HEK293 (cell line): Measurements from ENCODE around the gene VPS11.
"Not testable (repeated sequence)": the region's sequence is repeated elsewhere in the genome, so short reads cannot be mapped to it uniquely, and the experiment has no call there.

Experiments used
- CTCF ChIA-PET: fragments of 350-600 bp; formaldehyde crosslinking; extraction: SDS; loops from one replicate; lab custom pipeline; 2021; ENCODE audit warnings: antibody characterized with exemption; lab: Yijun Ruan, JAX
- POLR2A ChIA-PET: fragments of 300-600 bp; formaldehyde crosslinking; extraction: SDS; loops from one replicate; lab custom pipeline; 2020; ENCODE audit warnings: antibody characterized with exemption, inconsistent platforms; lab: Yijun Ruan, JAX
- H3K27ac ChIP-seq: fragments of 200-500 bp; sonication (Bioruptor generic); 2 replicates; pipeline ENCODE4 v1.5.1; 2014; ENCODE audit warnings: low read depth, low read length, control low read depth, inconsistent platforms; ENCODE audit errors: extremely low read depth
- H3K36me3 ChIP-seq, 2 experiments: fragments of 200-500 bp in 1 of 2; sonication (Bioruptor generic) in 1 of 2; 1 replicate in 1 of 2; 2 replicates in 1 of 2; pipeline ENCODE4 v1.5.1; 2014 to 2017; ENCODE audit warnings: inconsistent platforms in 2 of 2, low read length in 2 of 2; ENCODE audit not compliant: control insufficient read depth in 2 of 2, insufficient read depth in 1 of 2
- H3K4me1 ChIP-seq: fragments of 200-500 bp; sonication (Bioruptor generic); 2 replicates; pipeline ENCODE4 v1.5.1; 2014; ENCODE audit warnings: mild to moderate bottlenecking, low read length, inconsistent platforms; ENCODE audit not compliant: control insufficient read depth, insufficient read depth
- H3K4me3 ChIP-seq: 2 replicates; pipeline ENCODE4 v1.5.1; 2011; ENCODE audit warnings: low read depth, mild to moderate bottlenecking, control low read depth, low read length, moderate library complexity
- H3K9me3 ChIP-seq: fragments of 200-500 bp; sonication (Bioruptor generic); 2 replicates; pipeline ENCODE4 v1.5.1; 2014; ENCODE audit warnings: low read depth, low read length, inconsistent platforms; ENCODE audit not compliant: control insufficient read depth, insufficient read depth
- GLI2 ChIP-seq: fragments of 450-650 bp; formaldehyde crosslinking; IDR thresholded peaks from 2 replicates; pipeline ENCODE4; 2017; ENCODE audit warnings: missing biosample characterization, missing genetic modification characterization, low read depth, borderline replicate concordance
- GLIS2 ChIP-seq: fragments of 450-650 bp; formaldehyde crosslinking; IDR thresholded peaks from 2 replicates; pipeline ENCODE4 v1.5.1; 2016; ENCODE audit warnings: missing biosample characterization, missing genetic modification characterization
- KLF17 ChIP-seq: fragments of 450-650 bp; formaldehyde crosslinking; IDR thresholded peaks from 2 replicates; pipeline ENCODE4 v1.5.1; 2016; ENCODE audit warnings: missing biosample characterization, missing genetic modification characterization
- OVOL3 ChIP-seq: fragments of 450-650 bp; formaldehyde crosslinking; IDR thresholded peaks from 2 replicates; pipeline ENCODE4 v1.5.1; 2016; ENCODE audit warnings: missing biosample characterization, missing genetic modification characterization
- ZNF121 ChIP-seq: fragments of 450-650 bp; formaldehyde crosslinking; IDR thresholded peaks from 2 replicates; pipeline ENCODE4 v1.5.1; 2016; ENCODE audit warnings: missing biosample characterization, missing genetic modification characterization
- ZNF221 ChIP-seq: fragments of 450-650 bp; formaldehyde crosslinking; IDR thresholded peaks from 2 replicates; pipeline ENCODE4 v1.5.1; 2017; ENCODE audit warnings: missing biosample characterization, missing genetic modification characterization, borderline replicate concordance
- ZNF292 ChIP-seq: fragments of 450-650 bp; formaldehyde crosslinking; IDR thresholded peaks from 2 replicates; pipeline ENCODE4 v1.5.1; 2016; ENCODE audit warnings: low read depth, missing biosample characterization, missing genetic modification characterization, borderline replicate concordance
- ZNF302 ChIP-seq: fragments of 450-650 bp; formaldehyde crosslinking; IDR thresholded peaks from 2 replicates; pipeline ENCODE4 v1.5.1; 2016; ENCODE audit warnings: missing biosample characterization, missing genetic modification characterization, low read depth
- ZNF311 ChIP-seq: fragments of 450-650 bp; formaldehyde crosslinking; IDR thresholded peaks from 2 replicates; pipeline ENCODE4 v1.5.1; 2017; ENCODE audit warnings: missing biosample characterization, missing genetic modification characterization, borderline replicate concordance
- ZNF335 ChIP-seq: fragments of 450-650 bp; formaldehyde crosslinking; conservative IDR thresholded peaks from 2 replicates; pipeline ENCODE4 v1.5.1; 2016; ENCODE audit warnings: missing biosample characterization, missing genetic modification characterization
- ZNF354C ChIP-seq: fragments of 450-650 bp; formaldehyde crosslinking; IDR thresholded peaks from 2 replicates; pipeline ENCODE4 v1.5.1; 2016; ENCODE audit warnings: missing biosample characterization, missing genetic modification characterization, low read depth, borderline replicate concordance
- ZNF558 ChIP-seq: fragments of 450-650 bp; formaldehyde crosslinking; IDR thresholded peaks from 2 replicates; pipeline ENCODE4 v1.5.1; 2016; ENCODE audit warnings: missing biosample characterization, missing genetic modification characterization
- ZNF580 ChIP-seq: fragments of 450-650 bp; formaldehyde crosslinking; IDR thresholded peaks from 2 replicates; pipeline ENCODE4 v1.5.1; 2016; ENCODE audit warnings: missing biosample characterization, missing genetic modification characterization
- ZNF623 ChIP-seq: fragments of 450-650 bp; formaldehyde crosslinking; IDR thresholded peaks from 2 replicates; pipeline ENCODE4 v1.5.1; 2016; ENCODE audit warnings: missing biosample characterization, missing genetic modification characterization
- ZNF701 ChIP-seq: fragments of 450-650 bp; formaldehyde crosslinking; IDR thresholded peaks from 2 replicates; pipeline ENCODE4 v1.5.1; 2016; ENCODE audit warnings: missing biosample characterization, missing genetic modification characterization
- ZNF704 ChIP-seq: fragments of 450-650 bp; formaldehyde crosslinking; IDR thresholded peaks from 2 replicates; pipeline ENCODE4 v1.5.1; 2016; ENCODE audit warnings: missing biosample characterization, missing genetic modification characterization
- ZNF76 ChIP-seq: fragments of 450-650 bp; formaldehyde crosslinking; IDR thresholded peaks from 2 replicates; pipeline ENCODE4; 2016; ENCODE audit warnings: low read depth, missing biosample characterization, missing genetic modification characterization, borderline replicate concordance
- ZNF777 ChIP-seq: fragments of 450-650 bp; formaldehyde crosslinking; IDR thresholded peaks from 2 replicates; pipeline ENCODE4 v1.5.1; 2017; ENCODE audit warnings: missing biosample characterization, missing genetic modification characterization, borderline replicate concordance
- ZNF785 ChIP-seq: fragments of 450-650 bp; formaldehyde crosslinking; IDR thresholded peaks from 2 replicates; pipeline ENCODE4 v1.5.1; 2016; ENCODE audit warnings: missing biosample characterization, missing genetic modification characterization
- ZXDB ChIP-seq: fragments of 450-650 bp; formaldehyde crosslinking; IDR thresholded peaks from 2 replicates; pipeline ENCODE4 v1.5.1; 2016; ENCODE audit warnings: missing biosample characterization, missing genetic modification characterization
- TF ChIP-seq, protein P1 (sequence below): fragments of 450-650 bp; formaldehyde crosslinking; IDR thresholded peaks from 2 replicates; pipeline ENCODE4 v1.5.1; 2016; ENCODE audit warnings: missing biosample characterization, missing genetic modification characterization
- TF ChIP-seq, protein P2 (sequence below): fragments of 450-650 bp; formaldehyde crosslinking; IDR thresholded peaks from 2 replicates; pipeline ENCODE4 v1.5.1; 2017; ENCODE audit warnings: missing biosample characterization, missing genetic modification characterization
- TF ChIP-seq, protein P3 (sequence below): fragments of 450-650 bp; formaldehyde crosslinking; IDR thresholded peaks from 2 replicates; pipeline ENCODE4 v1.5.1; 2016; ENCODE audit warnings: missing biosample characterization, missing genetic modification characterization

The VPS11 gene

GRCh38 chr11:119031912-119032280, 35.7 kb upstream of the VPS11 start (continued):
- TF ChIP-seq, protein P1, sequence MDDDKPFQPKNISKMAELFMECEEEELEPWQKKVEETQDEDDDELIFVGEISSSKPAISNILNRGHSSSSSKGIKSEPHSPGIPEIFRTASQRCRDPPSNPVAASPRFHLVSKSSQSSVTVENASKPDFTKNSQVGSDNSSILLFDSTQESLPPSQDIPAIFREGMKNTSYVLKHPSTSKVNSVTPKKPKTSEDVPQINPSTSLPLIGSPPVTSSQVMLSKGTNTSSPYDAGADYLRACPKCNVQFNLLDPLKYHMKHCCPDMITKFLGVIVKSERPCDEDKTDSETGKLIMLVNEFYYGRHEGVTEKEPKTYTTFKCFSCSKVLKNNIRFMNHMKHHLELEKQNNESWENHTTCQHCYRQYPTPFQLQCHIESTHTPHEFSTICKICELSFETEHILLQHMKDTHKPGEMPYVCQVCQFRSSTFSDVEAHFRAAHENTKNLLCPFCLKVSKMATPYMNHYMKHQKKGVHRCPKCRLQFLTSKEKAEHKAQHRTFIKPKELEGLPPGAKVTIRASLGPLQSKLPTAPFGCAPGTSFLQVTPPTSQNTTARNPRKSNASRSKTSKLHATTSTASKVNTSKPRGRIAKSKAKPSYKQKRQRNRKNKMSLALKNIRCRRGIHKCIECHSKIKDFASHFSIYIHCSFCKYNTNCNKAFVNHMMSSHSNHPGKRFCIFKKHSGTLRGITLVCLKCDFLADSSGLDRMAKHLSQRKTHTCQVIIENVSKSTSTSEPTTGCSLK (tag by site-specific recombination) = no peak
- TF ChIP-seq ZNF292 (tag by site-specific recombination) = no peak
- TF ChIP-seq ZNF623 (tag by site-specific recombination) = no peak
- TF ChIP-seq KLF17 (tag by site-specific recombination) = no peak

DNA sequence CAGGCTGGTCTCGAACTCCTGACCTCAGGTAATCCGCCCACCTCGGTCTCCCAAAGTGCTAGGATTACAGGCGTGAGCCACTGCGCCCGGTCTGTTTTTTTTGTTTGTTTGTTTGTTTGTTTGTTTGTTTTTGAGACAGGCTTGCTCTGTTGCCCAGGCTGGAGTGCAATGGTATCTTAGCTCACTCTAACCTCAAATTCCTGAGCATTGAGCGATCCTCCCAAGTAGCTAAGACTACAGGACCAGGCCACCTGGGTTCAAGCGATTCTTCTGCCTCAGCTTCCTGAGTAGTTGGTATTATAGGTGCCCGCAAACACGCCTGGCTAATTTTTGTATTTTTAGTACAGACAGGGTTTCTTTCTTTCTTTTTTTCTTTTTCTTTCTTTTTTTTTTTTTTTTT, 34.2 kb upstream of the VPS11 start:
- H3K4me3 ChIP-seq, H3K36me3 ChIP-seq, CTCF ChIA-PET, H3K9me3 ChIP-seq, H3K27ac ChIP-seq, H3K4me1 ChIP-seq: not testable (repeated sequence)
- peak; percentile 56 for TF ChIP-seq ZNF335 (tag by site-specific recombination)
- POLR2A ChIA-PET = interaction anchor here (0.7 to 0.8 kb wide), 2 partner anchors 23 to 25 kb away, joined by 3 to 7 read pairs; no protein-coding TSS in a partner anchor

GRCh38 chr11:119034813-119035212, 32.8 kb upstream of the VPS11 start:
- no peaks in the 10 kb centered on the region for H3K36me3 ChIP-seq
- H3K4me3 ChIP-seq = no peak overlapping the region
- POLR2A ChIA-PET = interaction anchor here (2.2 kb wide), 1 partner anchor 10 kb away, joined by 6 read pairs; no protein-coding TSS in a partner anchor
- H3K4me1 ChIP-seq = no peaks in the 10 kb centered on the region
- H3K9me3 ChIP-seq = no peaks in the 10 kb centered on the region
- CTCF ChIA-PET = interaction anchor here (0.7 to 0.9 kb wide), 2 partner anchors 126 to 162 kb away, joined by 3 read pairs; no protein-coding TSS in a partner anchor
- TF ChIP-seq, protein P2, sequence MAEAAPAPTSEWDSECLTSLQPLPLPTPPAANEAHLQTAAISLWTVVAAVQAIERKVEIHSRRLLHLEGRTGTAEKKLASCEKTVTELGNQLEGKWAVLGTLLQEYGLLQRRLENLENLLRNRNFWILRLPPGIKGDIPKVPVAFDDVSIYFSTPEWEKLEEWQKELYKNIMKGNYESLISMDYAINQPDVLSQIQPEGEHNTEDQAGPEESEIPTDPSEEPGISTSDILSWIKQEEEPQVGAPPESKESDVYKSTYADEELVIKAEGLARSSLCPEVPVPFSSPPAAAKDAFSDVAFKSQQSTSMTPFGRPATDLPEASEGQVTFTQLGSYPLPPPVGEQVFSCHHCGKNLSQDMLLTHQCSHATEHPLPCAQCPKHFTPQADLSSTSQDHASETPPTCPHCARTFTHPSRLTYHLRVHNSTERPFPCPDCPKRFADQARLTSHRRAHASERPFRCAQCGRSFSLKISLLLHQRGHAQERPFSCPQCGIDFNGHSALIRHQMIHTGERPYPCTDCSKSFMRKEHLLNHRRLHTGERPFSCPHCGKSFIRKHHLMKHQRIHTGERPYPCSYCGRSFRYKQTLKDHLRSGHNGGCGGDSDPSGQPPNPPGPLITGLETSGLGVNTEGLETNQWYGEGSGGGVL = no peak
- no peak for TF ChIP-seq ZNF311 (tag by site-specific recombination)
- TF ChIP-seq ZXDB (tag by site-specific recombination) = no peak
- no peak for TF ChIP-seq GLIS2 (tag by site-specific recombination)
- TF ChIP-seq ZNF121 (tag by site-specific recombination) = 0 out of 2 replicates have a peak, but pooled peaks have one; percentile 28
- TF ChIP-seq OVOL3 = no peak
- H3K27ac ChIP-seq = no peak overlapping the region

GRCh38 chr11:119038884-119039283, 28.7 kb upstream of the VPS11 start:
- Histone ChIP-seq H3K4me3 (no peak overlapping the region), H3K4me1 (no peaks in the 10 kb centered on the region), H3K36me3 (no peaks in the 10 kb centered on the region), H3K9me3 (no peaks in the 10 kb centered on the region), H3K27ac (no peak overlapping the region)
- ChIA-PET POLR2A (no interaction called here), CTCF (interaction anchor here (0.6 kb wide), 1 partner anchor 300 kb away, joined by 3 read pairs; no protein-coding TSS in a partner anchor)
- TF ChIP-seq ZNF302 (tag by site-specific recombination) (no peak), ZNF221 (tag by site-specific recombination) (no peak), ZNF704 (no peak), ZNF785 (no peak), ZNF354C (tag by site-specific recombination) (no peak), GLI2 (tag by site-specific recombination) (no peak), ZNF76 (tag by site-specific recombination) (no peak), ZNF580 (tag by site-specific recombination) (no peak), ZNF558 (tag by site-specific recombination) (no peak), ZNF701 (no peak), ZNF777 (no peak)
- TF ChIP-seq, protein P3, sequence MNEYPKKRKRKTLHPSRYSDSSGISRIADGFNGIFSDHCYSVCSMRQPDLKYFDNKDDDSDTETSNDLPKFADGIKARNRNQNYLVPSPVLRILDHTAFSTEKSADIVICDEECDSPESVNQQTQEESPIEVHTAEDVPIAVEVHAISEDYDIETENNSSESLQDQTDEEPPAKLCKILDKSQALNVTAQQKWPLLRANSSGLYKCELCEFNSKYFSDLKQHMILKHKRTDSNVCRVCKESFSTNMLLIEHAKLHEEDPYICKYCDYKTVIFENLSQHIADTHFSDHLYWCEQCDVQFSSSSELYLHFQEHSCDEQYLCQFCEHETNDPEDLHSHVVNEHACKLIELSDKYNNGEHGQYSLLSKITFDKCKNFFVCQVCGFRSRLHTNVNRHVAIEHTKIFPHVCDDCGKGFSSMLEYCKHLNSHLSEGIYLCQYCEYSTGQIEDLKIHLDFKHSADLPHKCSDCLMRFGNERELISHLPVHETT (tag by site-specific recombination) = no peak
